DMS79 treated with DMSO at 0.1 percent for 48 hours (cell line): ENCODE data around the gene DYNLT5.
"Not testable (repeated sequence)": the region's sequence is repeated elsewhere in the genome, so short reads cannot be mapped to it uniquely, and the experiment has no call there.

Experiments
- DNase-seq: peaks from one replicate; lab custom pipeline; 2025; lab: John Stamatoyannopoulos, UW

The DYNLT5 gene

DNA sequence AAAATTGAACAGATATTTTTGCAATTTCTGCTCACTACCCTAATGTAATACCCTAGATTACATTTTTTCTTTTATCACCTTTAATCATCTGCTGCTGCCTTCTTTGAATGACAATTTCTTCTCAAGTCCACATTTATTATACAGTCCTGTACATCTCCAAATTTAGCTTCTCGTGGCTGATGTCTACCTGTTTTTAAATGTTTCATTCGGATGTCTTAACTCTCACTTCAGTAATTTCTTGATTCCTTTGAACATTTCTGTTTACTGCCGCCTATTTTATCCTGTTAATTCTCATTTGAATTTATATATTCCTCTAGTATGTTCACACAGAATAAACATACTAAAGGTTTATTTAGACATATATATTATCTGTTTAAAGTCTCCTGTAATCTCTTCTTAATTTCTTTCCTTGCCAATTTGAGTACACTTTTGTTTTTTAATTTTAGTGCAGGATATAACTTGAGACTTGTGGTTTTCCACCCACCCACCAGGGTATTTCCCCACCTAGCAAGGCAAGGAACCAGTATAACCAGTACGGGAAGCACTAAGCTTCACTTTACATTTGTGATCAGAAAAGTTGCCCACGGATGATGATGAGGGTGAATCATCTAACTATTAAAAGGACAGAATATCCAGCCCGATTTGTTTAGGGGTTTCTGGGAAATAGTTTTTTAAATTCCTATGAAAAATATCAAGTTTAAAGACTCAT lies 36.1 kb downstream of the DYNLT5 start:
- DNase-seq, result no peak

DNA sequence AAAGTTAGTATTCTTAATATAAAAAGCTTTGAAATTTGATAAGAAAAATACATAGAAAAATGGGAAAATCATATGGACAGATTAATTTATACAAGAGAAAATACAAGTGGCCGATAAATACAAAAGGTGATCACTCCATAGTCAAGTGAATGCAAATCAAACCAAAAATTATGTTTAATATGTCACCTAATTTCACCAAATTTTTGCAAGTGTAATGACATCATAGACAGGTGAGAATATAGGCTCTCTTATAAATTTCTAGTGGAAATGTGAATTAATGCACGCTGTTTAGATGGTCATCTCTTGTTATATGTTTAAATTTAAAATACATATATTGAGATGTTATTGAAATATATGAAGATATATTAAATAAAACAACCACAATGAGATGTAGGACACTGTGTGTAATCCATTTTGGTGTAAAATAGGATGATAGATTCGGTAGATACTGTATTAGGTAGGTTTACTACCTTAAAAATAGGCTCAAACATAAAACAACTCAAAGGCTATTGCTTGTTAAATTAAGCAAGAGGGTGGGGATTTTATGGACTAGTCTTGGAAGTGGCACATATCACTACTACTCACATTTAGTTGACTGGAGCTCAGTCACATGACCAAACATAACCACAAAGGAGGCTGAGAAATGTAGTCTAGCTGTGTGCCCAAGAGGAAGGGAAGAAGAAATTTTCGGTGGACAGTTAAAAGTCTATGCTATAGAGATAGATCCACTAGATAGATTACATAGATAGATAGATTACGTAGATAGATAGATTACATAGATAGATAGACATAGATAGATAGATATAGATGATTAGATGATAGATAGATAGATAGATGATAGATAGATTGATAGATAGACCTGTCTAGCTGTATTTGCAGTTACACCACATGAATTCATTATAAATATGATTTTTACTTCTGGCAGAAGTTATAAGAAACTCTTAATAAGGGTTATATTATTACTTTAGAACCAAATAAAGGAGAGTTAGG lies 39.7 kb downstream of the DYNLT5 start:
- DNase-seq, result no peak

DNA sequence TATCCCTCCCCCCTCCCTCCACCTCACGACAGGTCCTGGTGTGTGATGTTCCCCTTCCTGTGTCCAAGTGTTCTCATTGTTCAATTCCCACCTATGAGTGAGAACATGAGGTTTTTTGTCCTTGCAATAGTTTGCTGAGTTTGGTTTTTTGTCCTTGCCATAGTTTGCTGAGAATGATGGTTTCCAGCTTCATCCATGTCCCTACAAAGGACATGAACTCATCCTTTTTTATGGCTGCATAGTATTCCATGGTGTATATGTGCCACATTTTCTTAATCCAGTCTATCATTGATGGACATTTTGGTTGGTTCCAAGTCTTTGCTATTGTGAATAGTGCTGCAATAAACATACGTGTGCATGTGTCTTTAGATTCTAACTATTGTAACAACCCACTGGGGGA lies 43.6 kb downstream of the DYNLT5 start:
- DNase-seq, result not testable (repeated sequence)

DNA sequence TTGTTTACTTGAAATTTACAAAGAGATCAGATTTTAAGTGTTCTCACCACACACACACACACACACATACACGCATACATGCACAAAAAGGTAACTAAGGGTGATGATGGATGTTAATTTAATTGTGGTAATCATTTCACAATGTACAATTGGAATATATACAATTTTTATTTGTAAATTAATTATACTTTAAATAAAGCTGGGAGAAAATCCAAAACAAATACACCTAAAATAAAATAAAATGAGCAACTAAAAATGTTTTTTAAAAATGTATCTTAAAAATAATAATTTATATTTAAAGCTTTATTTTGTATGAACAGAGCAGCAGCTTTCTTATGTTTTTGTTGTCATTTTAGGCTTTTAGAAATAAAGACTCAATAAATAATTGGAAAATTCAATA lies 57.0 kb downstream of the DYNLT5 start:
- DNase-seq, result no peak

DNA sequence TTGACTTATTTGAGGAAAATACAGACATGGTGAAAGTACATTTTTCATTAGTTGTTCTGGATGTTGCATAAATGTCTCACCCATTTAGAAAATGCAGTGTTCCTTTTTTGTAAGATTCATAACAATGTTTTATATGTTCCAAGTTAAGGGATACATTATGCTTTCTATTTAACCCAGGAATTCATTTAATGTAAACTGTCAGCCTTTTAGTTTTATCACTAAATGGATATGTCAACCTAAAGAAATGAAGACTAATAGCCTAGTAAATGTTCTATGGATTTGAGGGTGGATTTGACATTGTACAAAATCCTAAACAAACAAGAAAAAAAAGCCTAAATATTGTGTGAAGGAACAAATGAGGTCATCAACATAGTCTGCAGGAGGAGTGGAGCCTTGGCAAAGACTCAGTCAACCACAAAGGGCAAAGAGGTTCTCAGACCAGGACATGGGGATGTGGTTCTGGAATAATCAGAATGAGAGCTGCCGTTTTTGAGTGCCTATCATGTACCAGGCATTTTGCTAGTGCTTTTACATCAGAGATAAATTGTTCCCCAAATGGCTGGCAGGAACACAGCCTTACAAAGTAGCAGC lies 57.6 kb downstream of the DYNLT5 start:
- DNase-seq, result no peak

GRCh38 chr1:66824771-66825170 lies 72.5 kb downstream of the DYNLT5 start:
- DNase-seq, result no peak
